IMR-90 (cell line): Measurements from ENCODE around the gene LRCOL1. TPM values are rescaled to one million over a fixed set of nuclear protein-coding genes. Genes with fewer than 3 reads are reported as not detected.

Experiments used
- ATAC-seq: fragments of 200-7000 bp; cut with Tn5 transposase; 2 replicates; pipeline ENCODE4 v1.9.1; 2020; ENCODE audit warnings: low read depth, mild to moderate bottlenecking, moderate library complexity
- BruUV-seq: library from RNA; stranded (reverse); fragments of 400-500 nt; replicated peaks from 2 replicates; lab custom pipeline; 2021; lab: Mats Ljungman, UMichigan
- CTCF ChIA-PET: fragments of 300-600 bp; formaldehyde crosslinking; extraction: SDS; loops from one replicate; lab custom pipeline; 2021; ENCODE audit warnings: antibody characterized with exemption; lab: Yijun Ruan, JAX
- POLR2A ChIA-PET: fragments of 300-600 bp; sonication (Branson Sonifier 250); formaldehyde crosslinking; loops from one replicate; lab custom pipeline; 2022; ENCODE audit warnings: antibody characterized with exemption; ENCODE audit not compliant: unreplicated experiment; lab: Charles Lee
- DNase-seq: peaks from one replicate; pipeline ENCODE4 v3.0.0; 2013
- H2AFZ ChIP-seq: replicated peaks from 2 replicates; pipeline ENCODE3; 2013; ENCODE audit warnings: low read length, mild to moderate bottlenecking; ENCODE audit not compliant: poor library complexity
- H2AK5ac ChIP-seq: 2 replicates; pipeline ENCODE4 v1.6.1; 2013; ENCODE audit warnings: low read depth, low read length, inconsistent platforms
- H2AK9ac ChIP-seq: replicated peaks from 2 replicates; pipeline ENCODE3; 2013; ENCODE audit warnings: mild to moderate bottlenecking, low read depth, low read length, moderate library complexity; ENCODE audit not compliant: poor library complexity
- H2BK120ac ChIP-seq: 2 replicates; pipeline ENCODE4 v1.6.1; 2013; ENCODE audit warnings: low read depth, low read length, inconsistent platforms
- H2BK15ac ChIP-seq: 3 replicates; pipeline ENCODE4 v1.6.1; 2013; ENCODE audit warnings: low read depth, low read length, inconsistent platforms
- H2BK20ac ChIP-seq: 2 replicates; pipeline ENCODE4 v1.6.1; 2013; ENCODE audit warnings: low read depth, mild to moderate bottlenecking, inconsistent platforms, low read length, moderate library complexity
- H2BK5ac ChIP-seq: 2 replicates; pipeline ENCODE4 v1.6.1; 2013; ENCODE audit warnings: mild to moderate bottlenecking, low read depth, low read length, inconsistent platforms; ENCODE audit not compliant: poor library complexity, severe bottlenecking
- H3K14ac ChIP-seq: replicated peaks from 2 replicates; pipeline ENCODE4 v1.6.1; 2013; ENCODE audit warnings: low read depth, low read length, inconsistent platforms
- H3K18ac ChIP-seq: 2 replicates; pipeline ENCODE4 v1.6.1; 2013; ENCODE audit warnings: low read depth, low read length, control low read depth
- H3K23ac ChIP-seq: 2 replicates; pipeline ENCODE4 v1.6.1; 2013; ENCODE audit warnings: low read depth, low read length, inconsistent platforms
- H3K27ac ChIP-seq: 2 replicates; pipeline ENCODE4 v1.5.1; 2013; ENCODE audit warnings: mild to moderate bottlenecking, control low read depth, low read length; ENCODE audit not compliant: insufficient read depth
- H3K27me3 ChIP-seq: 2 replicates; pipeline ENCODE4 v1.6.1; 2013; ENCODE audit warnings: low read length; ENCODE audit not compliant: control insufficient read depth, insufficient read depth
- H3K36me3 ChIP-seq: 2 replicates; pipeline ENCODE4 v1.6.1; 2013; ENCODE audit warnings: low read length, mixed read lengths; ENCODE audit not compliant: control insufficient read depth, insufficient read depth
- H3K4ac ChIP-seq: 2 replicates; pipeline ENCODE4 v1.6.1; 2013; ENCODE audit warnings: low read depth, low read length, inconsistent platforms
- H3K4me1 ChIP-seq: 2 replicates; pipeline ENCODE4 v1.6.1; 2013; ENCODE audit warnings: low read length, mixed read lengths; ENCODE audit not compliant: control insufficient read depth, insufficient read depth
- H3K4me2 ChIP-seq: 2 replicates; pipeline ENCODE4 v1.6.1; 2013; ENCODE audit warnings: low read depth, mild to moderate bottlenecking, control low read depth, low read length, moderate library complexity
- H3K4me3 ChIP-seq: 2 replicates; pipeline ENCODE4 v1.5.1; 2013; ENCODE audit warnings: low read depth, mild to moderate bottlenecking, control low read depth, low read length, moderate library complexity; ENCODE audit not compliant: insufficient read depth
- H3K56ac ChIP-seq: 2 replicates; pipeline ENCODE4 v1.6.1; 2013; ENCODE audit warnings: low read length, inconsistent platforms; ENCODE audit not compliant: insufficient read depth; ENCODE audit errors: extremely low read depth
- H3K79me1 ChIP-seq, 2 experiments: 2 replicates each; pipeline ENCODE4 v1.6.1; 2013; ENCODE audit warnings: low read length in 2 of 2, inconsistent platforms in 1 of 2, low read depth in 1 of 2
- H3K9ac ChIP-seq: 2 replicates; pipeline ENCODE4 v1.6.1; 2013; ENCODE audit warnings: low read depth, low read length, control low read depth
- H3K9me1 ChIP-seq: 2 replicates; pipeline ENCODE4 v1.6.1; 2013; ENCODE audit warnings: low read length, inconsistent platforms; ENCODE audit not compliant: insufficient read depth
- H3K9me3 ChIP-seq: 2 replicates; pipeline ENCODE4 v1.6.1; 2013; ENCODE audit warnings: low read length; ENCODE audit not compliant: control insufficient read depth, insufficient read depth
- H4K20me1 ChIP-seq: 2 replicates; pipeline ENCODE4 v1.6.1; 2013; ENCODE audit warnings: low read length, inconsistent platforms; ENCODE audit not compliant: insufficient read depth
- H4K5ac ChIP-seq: 2 replicates; pipeline ENCODE4 v1.6.1; 2013; ENCODE audit warnings: mild to moderate bottlenecking, low read depth, low read length, control low read depth
- H4K8ac ChIP-seq, 2 experiments: 2 replicates each; pipeline ENCODE4 v1.6.1; 2013; ENCODE audit warnings: low read depth in 2 of 2, low read length in 2 of 2, control low read depth in 1 of 2, inconsistent platforms in 1 of 2
- H4K91ac ChIP-seq: 2 replicates; pipeline ENCODE4 v1.6.1; 2013; ENCODE audit warnings: low read depth, low read length, inconsistent platforms; ENCODE audit not compliant: insufficient read depth
- BHLHE40 ChIP-seq: fragments of 150-350 bp; IDR thresholded peaks from 2 replicates; pipeline ENCODE4 v1.6.1; 2016; ENCODE audit warnings: mild to moderate bottlenecking, low read depth, low read length
- CEBPB ChIP-seq: IDR thresholded peaks from 2 replicates; pipeline ENCODE4 v1.6.1; 2012; ENCODE audit warnings: low read depth, low read length, improper control_type of control experiment
- CHD1 ChIP-seq: IDR thresholded peaks from 2 replicates; pipeline ENCODE4 v1.6.1; 2012; ENCODE audit warnings: low read depth, low read length, improper control_type of control experiment
- FOS ChIP-seq: fragments of 150-350 bp; IDR thresholded peaks from 2 replicates; pipeline ENCODE4 v1.6.1; 2016; ENCODE audit warnings: low read depth, low read length
- MAFK ChIP-seq: IDR thresholded peaks from 2 replicates; pipeline ENCODE4 v1.6.1; 2012; ENCODE audit warnings: low read depth, low read length, improper control_type of control experiment
- MAZ ChIP-seq: IDR thresholded peaks from 2 replicates; pipeline ENCODE4 v1.6.1; 2012; ENCODE audit warnings: low read depth, mild to moderate bottlenecking, low read length, improper control_type of control experiment, moderate library complexity, borderline replicate concordance
- MXI1 ChIP-seq: IDR thresholded peaks from 2 replicates; pipeline ENCODE4 v1.6.1; 2012; ENCODE audit warnings: low read depth, mild to moderate bottlenecking, low read length, moderate library complexity, borderline replicate concordance
- NFE2L2 ChIP-seq: fragments of 150-350 bp; IDR thresholded peaks from 2 replicates; pipeline ENCODE4 v1.6.1; 2016; ENCODE audit warnings: low read depth, mild to moderate bottlenecking, low read length
- POLR2A ChIP-seq: IDR thresholded peaks from 2 replicates; pipeline ENCODE4 v1.6.1; 2012; ENCODE audit warnings: mild to moderate bottlenecking, low read depth, low read length
- RAD21 ChIP-seq: IDR thresholded peaks from 2 replicates; pipeline ENCODE4 v1.6.1; 2012; ENCODE audit warnings: low read length, improper control_type of control experiment
- RCOR1 ChIP-seq: IDR thresholded peaks from 2 replicates; pipeline ENCODE4 v1.6.1; 2012; ENCODE audit warnings: mild to moderate bottlenecking, low read length, improper control_type of control experiment; ENCODE audit not compliant: insufficient replicate concordance
- RFX5 ChIP-seq: IDR thresholded peaks from 2 replicates; pipeline ENCODE4 v1.8.0; 2012; ENCODE audit warnings: low read depth, mild to moderate bottlenecking, low read length, moderate library complexity
- SMC3 ChIP-seq: fragments of 150-350 bp; IDR thresholded peaks from 2 replicates; pipeline ENCODE4 v1.6.1; 2016; ENCODE audit warnings: low read depth, mild to moderate bottlenecking, antibody characterized with exemption, low read length, moderate library complexity
- WGBS, 2 experiments: methylation state at CpG; one replicate each; pipeline versions ENCODE4 v1.1.5 to v1.1.7; 2013; ENCODE audit warnings: missing lambda C conversion rate in 2 of 2; ENCODE audit not compliant: insufficient read length in 1 of 2; ENCODE audit errors: extremely low coverage in 2 of 2; 5-methylcytosine and 5-hydroxymethylcytosine counted together
- dilution Hi-C: fragments of 300-500 bp; cut with HindIII; formaldehyde crosslinking; loops from one replicate; pipeline ENCODE4 v1.14.3; 2018; ENCODE audit warnings: low sequenced_read_pairs; ENCODE audit not compliant: unreplicated experiment
- in situ Hi-C: fragments of 300-500 bp; cut with MboI; formaldehyde crosslinking; loops from 3 replicates; pipeline ENCODE4 v1.14.3; 2019; ENCODE audit warnings: low sequenced_read_pairs, inconsistent platforms, mixed read lengths
- intact Hi-C: fragments of 100-400 bp; cut with micrococcal nuclease; formaldehyde crosslinking; loops from 2 replicates; pipeline ENCODE4 v1.10.0; 2022
- polyA plus RNA-seq, 3 experiments: library from polyadenylated mRNA; depleted of rRNA; stranded (reverse); fragments of >200 nt; gene quantifications; 2 replicates each; pipeline ENCODE4 v1.2.3, GENCODE V29; 2012; ENCODE audit warnings: low replicate concordance in 1 of 3
- total RNA-seq: library from RNA; depleted of rRNA; stranded (reverse); fragments of >200 nt; gene quantifications from 2 replicates; pipeline ENCODE4 v1.2.3, GENCODE V29; 2012
- TF ChIP-seq, protein P1 (sequence below): conservative IDR thresholded peaks from 2 replicates; pipeline ENCODE4 v1.5.1; 2012; ENCODE audit warnings: mild to moderate bottlenecking, low read depth, low read length, improper control_type of control experiment
- TF ChIP-seq, protein P2 (sequence below): fragments of 150-350 bp; IDR thresholded peaks from 2 replicates; pipeline ENCODE4 v1.6.1; 2017; ENCODE audit warnings: mild to moderate bottlenecking, antibody characterized with exemption, low read length, low read depth
- TF ChIP-seq, protein P3 (sequence below): fragments of 150-350 bp; IDR thresholded peaks from 2 replicates; pipeline ENCODE4 v1.6.1; 2016; ENCODE audit warnings: low read depth, mild to moderate bottlenecking, low read length, moderate library complexity, borderline replicate concordance

The LRCOL1 gene
- total and polyA plus RNA-seq, 2 of the 4 experiments (the other 2 are of a cell fraction), result 1.0 TPM; not detected in 1

DNA sequence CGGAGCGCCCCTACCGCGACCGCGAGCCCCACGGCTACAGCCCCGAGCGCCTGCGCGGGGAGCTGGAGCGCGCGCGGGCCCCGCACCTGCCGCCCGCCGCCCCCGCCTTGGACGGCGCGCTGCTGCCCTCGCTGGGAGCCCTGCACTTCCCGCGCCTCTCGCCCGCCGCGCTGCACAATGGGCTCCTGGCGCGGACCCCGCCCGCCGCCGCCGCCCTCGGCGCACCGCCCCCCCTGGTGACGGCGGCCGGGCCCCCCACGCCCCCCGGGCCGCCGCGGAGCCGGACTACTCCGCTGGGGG lies 27.0 kb downstream of the LRCOL1 start:
- H3K9me3 ChIP-seq, result no peaks in the 10 kb centered on the region
- H2AK9ac ChIP-seq, result no peak overlapping the region
- H4K5ac ChIP-seq, result no peak overlapping the region
- ChIA-PET POLR2A (no interaction called here), CTCF (no interaction called here)
- H3K9ac ChIP-seq, result no peak overlapping the region
- dilution Hi-C loops (no loop called here), in situ Hi-C loops (no loop called here), intact Hi-C loops (no loop called here)
- no peak overlapping the region for H3K4me3 ChIP-seq
- H3K27me3 ChIP-seq, result no peaks in the 10 kb centered on the region; the same call in 1 of the 2 replicates
- H3K27ac ChIP-seq, result no peak overlapping the region
- no TSS peak for BruUV-seq
- 40% methylated on average over 1 of the region's 50 CpGs; no CpG with 5 or more reads in 1 of the 2 experiments for WGBS, 2 experiments
- no peak overlapping the region for H2BK5ac ChIP-seq
- H4K91ac ChIP-seq, result no peak overlapping the region
- H2BK15ac ChIP-seq, result no peak overlapping the region
- peaks cover 18% of the 10 kb centered on the region for H3K36me3 ChIP-seq
- no peak overlapping the region for H2BK20ac ChIP-seq
- DNase-seq, result no peak
- H3K4me2 ChIP-seq, result no peak overlapping the region
- no peaks in the 10 kb centered on the region for H4K20me1 ChIP-seq
- H3K4me1 ChIP-seq, result no peaks in the 10 kb centered on the region
- H2AFZ ChIP-seq, result no peak overlapping the region
- no peak overlapping the region for H3K56ac ChIP-seq
- H2BK120ac ChIP-seq, result no peak overlapping the region
- no peak overlapping the region for H4K8ac ChIP-seq
- no peak for ATAC-seq
- H3K79me1 ChIP-seq, result no peaks in the 10 kb centered on the region
- no peak overlapping the region for H3K4ac ChIP-seq
- no peak overlapping the region for H2AK5ac ChIP-seq
- H3K18ac ChIP-seq, result no peak overlapping the region
- no peak overlapping the region for H3K23ac ChIP-seq
- no peak overlapping the region for H3K14ac ChIP-seq
- TF ChIP-seq RFX5, result no peak
- TF ChIP-seq, protein P1, sequence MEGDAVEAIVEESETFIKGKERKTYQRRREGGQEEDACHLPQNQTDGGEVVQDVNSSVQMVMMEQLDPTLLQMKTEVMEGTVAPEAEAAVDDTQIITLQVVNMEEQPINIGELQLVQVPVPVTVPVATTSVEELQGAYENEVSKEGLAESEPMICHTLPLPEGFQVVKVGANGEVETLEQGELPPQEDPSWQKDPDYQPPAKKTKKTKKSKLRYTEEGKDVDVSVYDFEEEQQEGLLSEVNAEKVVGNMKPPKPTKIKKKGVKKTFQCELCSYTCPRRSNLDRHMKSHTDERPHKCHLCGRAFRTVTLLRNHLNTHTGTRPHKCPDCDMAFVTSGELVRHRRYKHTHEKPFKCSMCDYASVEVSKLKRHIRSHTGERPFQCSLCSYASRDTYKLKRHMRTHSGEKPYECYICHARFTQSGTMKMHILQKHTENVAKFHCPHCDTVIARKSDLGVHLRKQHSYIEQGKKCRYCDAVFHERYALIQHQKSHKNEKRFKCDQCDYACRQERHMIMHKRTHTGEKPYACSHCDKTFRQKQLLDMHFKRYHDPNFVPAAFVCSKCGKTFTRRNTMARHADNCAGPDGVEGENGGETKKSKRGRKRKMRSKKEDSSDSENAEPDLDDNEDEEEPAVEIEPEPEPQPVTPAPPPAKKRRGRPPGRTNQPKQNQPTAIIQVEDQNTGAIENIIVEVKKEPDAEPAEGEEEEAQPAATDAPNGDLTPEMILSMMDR, result no peak
- TF ChIP-seq, protein P2, sequence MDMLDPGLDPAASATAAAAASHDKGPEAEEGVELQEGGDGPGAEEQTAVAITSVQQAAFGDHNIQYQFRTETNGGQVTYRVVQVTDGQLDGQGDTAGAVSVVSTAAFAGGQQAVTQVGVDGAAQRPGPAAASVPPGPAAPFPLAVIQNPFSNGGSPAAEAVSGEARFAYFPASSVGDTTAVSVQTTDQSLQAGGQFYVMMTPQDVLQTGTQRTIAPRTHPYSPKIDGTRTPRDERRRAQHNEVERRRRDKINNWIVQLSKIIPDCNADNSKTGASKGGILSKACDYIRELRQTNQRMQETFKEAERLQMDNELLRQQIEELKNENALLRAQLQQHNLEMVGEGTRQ, result no peak
- no peak for TF ChIP-seq SMC3
- TF ChIP-seq MXI1, result no peak
- no peak for TF ChIP-seq NFE2L2
- TF ChIP-seq BHLHE40, result no peak
- no peak for TF ChIP-seq RCOR1
- no peak for TF ChIP-seq CHD1
- TF ChIP-seq RAD21, result no peak
- TF ChIP-seq FOS, result no peak
- no peak for TF ChIP-seq MAZ
- TF ChIP-seq POLR2A, result no peak
- TF ChIP-seq MAFK, result no peak
- no peak for TF ChIP-seq CEBPB
- TF ChIP-seq, protein P3, sequence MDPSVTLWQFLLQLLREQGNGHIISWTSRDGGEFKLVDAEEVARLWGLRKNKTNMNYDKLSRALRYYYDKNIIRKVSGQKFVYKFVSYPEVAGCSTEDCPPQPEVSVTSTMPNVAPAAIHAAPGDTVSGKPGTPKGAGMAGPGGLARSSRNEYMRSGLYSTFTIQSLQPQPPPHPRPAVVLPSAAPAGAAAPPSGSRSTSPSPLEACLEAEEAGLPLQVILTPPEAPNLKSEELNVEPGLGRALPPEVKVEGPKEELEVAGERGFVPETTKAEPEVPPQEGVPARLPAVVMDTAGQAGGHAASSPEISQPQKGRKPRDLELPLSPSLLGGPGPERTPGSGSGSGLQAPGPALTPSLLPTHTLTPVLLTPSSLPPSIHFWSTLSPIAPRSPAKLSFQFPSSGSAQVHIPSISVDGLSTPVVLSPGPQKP, result no peak
- no peaks in the 10 kb centered on the region for H3K9me1 ChIP-seq
